Transverse colon (tissue), 4 donors: ENCODE data around the gene MAP3K14. TPM values are rescaled to one million over a fixed set of nuclear protein-coding genes. Genes with fewer than 3 reads are reported as not detected.

Experiments
- DNase-seq: peaks from one replicate; pipeline ENCODE4 v3.0.0-alpha.2; 2019
- H3K27ac ChIP-seq, 4 donors: fragments of 200-600 bp; sonication (generic); 2 replicates each; pipeline ENCODE4 v1.5.1; 2016 to 2018; ENCODE audit warnings: inconsistent platforms in 4 of 4
- H3K27me3 ChIP-seq: fragments of 200-600 bp; sonication (generic); 2 replicates; pipeline ENCODE4 v1.5.1; 2017; ENCODE audit warnings: inconsistent platforms
- H3K36me3 ChIP-seq, 4 donors: fragments of 200-600 bp; sonication (generic); 2 replicates each; pipeline ENCODE4 v1.5.1; 2017 to 2019; ENCODE audit warnings: inconsistent platforms in 4 of 4
- H3K4me1 ChIP-seq, 4 donors: fragments of 200-600 bp; sonication (generic); 2 replicates each; pipeline ENCODE4 v1.5.1; 2017 to 2020; ENCODE audit warnings: inconsistent platforms in 4 of 4
- H3K4me3 ChIP-seq, 4 donors: fragments of 200-600 bp; sonication (generic); 1 replicate in 1 of 4; 2 replicates in 3 of 4; pipeline versions ENCODE4 v1.5.1 to v1.6.1; 2017 to 2019; ENCODE audit warnings: inconsistent platforms in 4 of 4
- H3K9me3 ChIP-seq, 2 donors: fragments of 200-600 bp; sonication (generic); 2 replicates each; pipeline ENCODE4 v1.5.1; 2017 to 2019; ENCODE audit warnings: inconsistent platforms in 2 of 2
- EP300 ChIP-seq: sonication (generic); formaldehyde crosslinking; IDR thresholded peaks from one replicate; pipeline ENCODE4 v1.6.1; 2017; ENCODE audit warnings: antibody characterized with exemption, low read depth
- POLR2A ChIP-seq: fragments of 450-650 bp; IDR thresholded peaks from one replicate; pipeline ENCODE4 v1.6.1; 2016; ENCODE audit warnings: antibody characterized with exemption, mild to moderate bottlenecking, moderate library complexity
- POLR2AphosphoS5 ChIP-seq, 3 donors: sonication (generic); formaldehyde crosslinking; IDR thresholded peaks; one replicate each; pipeline ENCODE4 v1.6.1; 2016; ENCODE audit warnings: antibody characterized with exemption in 3 of 3
- WGBS, 2 donors: methylation state at CpG; one replicate each; pipeline ENCODE4 v1.1.5; 2018; ENCODE audit warnings: low coverage in 1 of 2; 5-methylcytosine and 5-hydroxymethylcytosine counted together
- in situ Hi-C, 4 donors: fragments of 200-750 bp; cut with MboI; loops; one replicate each; pipeline versions ENCODE4 v1.15.0 to v1.15.1; 2017; ENCODE audit warnings: low sequenced_read_pairs in 3 of 4, low pct_ligation_motif_present in 1 of 4, low pct_unique_long_range_greater_than_20kb in 1 of 4
- intact Hi-C: fragments of 100-400 bp; cut with DNase I; formaldehyde crosslinking; loops from one replicate; pipeline ENCODE4 v1.15.1; 2023; ENCODE audit warnings: low total_unique reads
- total RNA-seq, 4 donors: library from RNA; depleted of rRNA; stranded (reverse); fragments of >200 nt; gene quantifications; one replicate each; pipeline ENCODE4 v1.1.0, GENCODE V29; 2016
- TF ChIP-seq, protein P1 (sequence below), 5 experiments: fragments of 200-600 bp in 3 of 5; fragments of 450-650 bp in 2 of 5; sonication (generic) in 3 of 5; IDR thresholded peaks; 1 replicate in 2 of 5; 2 replicates in 3 of 5; pipeline ENCODE4 v1.5.1; 2016 to 2017; ENCODE audit warnings: antibody characterized with exemption in 5 of 5, inconsistent platforms in 3 of 5, mild to moderate bottlenecking in 2 of 5, moderate library complexity in 1 of 5

The MAP3K14 gene
- total RNA-seq, 4 donors from 2014 or later: 13.0 to 33.7 (median 18.7) TPM

DNA sequence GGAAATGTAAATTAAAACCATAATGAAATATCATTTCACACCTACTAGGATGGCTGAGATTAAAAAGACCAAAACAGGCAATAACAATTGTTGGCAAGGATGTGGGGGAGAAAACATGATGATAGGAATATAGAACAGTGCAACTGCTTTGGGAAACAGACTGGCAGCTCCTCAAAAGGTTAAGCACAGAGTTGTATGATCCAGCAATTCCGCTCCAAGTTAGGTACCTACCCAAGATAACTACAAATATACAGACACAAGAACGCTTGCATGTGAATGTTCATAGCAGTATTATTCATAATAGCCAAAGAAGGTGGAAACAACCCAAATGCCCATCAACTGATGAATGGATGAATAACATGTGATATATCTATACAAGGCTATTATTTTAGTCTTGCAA lies 35.0 kb upstream of the MAP3K14 start:
- H3K9me3 ChIP-seq: no peaks in the 10 kb centered on the region
- intact Hi-C loops: no loop called here
- WGBS, 2 donors: 100% methylated on average over 2 of the region's 2 CpGs

DNA sequence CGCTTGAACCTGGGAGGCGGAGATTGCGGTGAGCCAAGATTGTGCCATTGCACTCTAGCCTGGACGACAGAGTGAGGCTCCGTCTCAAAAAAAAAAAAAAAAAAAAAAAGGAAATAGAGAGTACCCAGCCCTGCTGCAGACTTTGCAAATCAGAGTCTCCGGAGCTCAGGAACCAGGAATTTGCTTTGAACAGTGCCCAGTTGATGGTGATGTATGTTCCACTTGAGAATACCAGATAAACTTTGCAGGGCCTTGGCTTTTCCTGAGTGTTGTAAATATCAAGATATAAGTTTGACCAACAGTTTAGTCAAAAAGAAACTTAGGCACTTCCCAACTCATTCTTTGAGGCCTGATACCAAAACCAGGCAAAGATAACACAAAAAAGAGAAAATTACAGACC lies 30.6 kb upstream of the MAP3K14 start:
- Histone ChIP-seq H3K4me3 (no peak overlapping the region), H3K36me3 (no peaks in the 10 kb centered on the region), H3K4me1 (peaks cover 0 to 18% (median 6%) of the 10 kb centered on the region in 4 donors), H3K9me3 (no peaks in the 10 kb centered on the region), H3K27ac (no peak overlapping the region), H3K27me3 (no peaks in the 10 kb centered on the region)
- in situ Hi-C loops (no loop called here), intact Hi-C loops (no loop called here)
- no peak for DNase-seq
- WGBS, 2 donors: 61 to 85% methylated on average over 6 of the region's 6 CpGs
- TF ChIP-seq POLR2AphosphoS5 (IDR thresholded peaks at IDR 0.05) (no peak), EP300 (no peak), POLR2A (no peak)
- TF ChIP-seq, protein P1, sequence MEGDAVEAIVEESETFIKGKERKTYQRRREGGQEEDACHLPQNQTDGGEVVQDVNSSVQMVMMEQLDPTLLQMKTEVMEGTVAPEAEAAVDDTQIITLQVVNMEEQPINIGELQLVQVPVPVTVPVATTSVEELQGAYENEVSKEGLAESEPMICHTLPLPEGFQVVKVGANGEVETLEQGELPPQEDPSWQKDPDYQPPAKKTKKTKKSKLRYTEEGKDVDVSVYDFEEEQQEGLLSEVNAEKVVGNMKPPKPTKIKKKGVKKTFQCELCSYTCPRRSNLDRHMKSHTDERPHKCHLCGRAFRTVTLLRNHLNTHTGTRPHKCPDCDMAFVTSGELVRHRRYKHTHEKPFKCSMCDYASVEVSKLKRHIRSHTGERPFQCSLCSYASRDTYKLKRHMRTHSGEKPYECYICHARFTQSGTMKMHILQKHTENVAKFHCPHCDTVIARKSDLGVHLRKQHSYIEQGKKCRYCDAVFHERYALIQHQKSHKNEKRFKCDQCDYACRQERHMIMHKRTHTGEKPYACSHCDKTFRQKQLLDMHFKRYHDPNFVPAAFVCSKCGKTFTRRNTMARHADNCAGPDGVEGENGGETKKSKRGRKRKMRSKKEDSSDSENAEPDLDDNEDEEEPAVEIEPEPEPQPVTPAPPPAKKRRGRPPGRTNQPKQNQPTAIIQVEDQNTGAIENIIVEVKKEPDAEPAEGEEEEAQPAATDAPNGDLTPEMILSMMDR (IDR thresholded peaks at IDR 0.05): no peak

More for the DNA sequence above, 35.0 kb upstream of the MAP3K14 start:
- DNase-seq: no peak
- H3K27me3 ChIP-seq: no peaks in the 10 kb centered on the region
- H3K27ac ChIP-seq: no peak overlapping the region
- no peak overlapping the region for H3K4me3 ChIP-seq
- in situ Hi-C loops: no loop called here
- TF ChIP-seq POLR2A (no peak), POLR2AphosphoS5 (IDR thresholded peaks at IDR 0.05) (no peak), EP300 (no peak)
- TF ChIP-seq, protein P1 (IDR thresholded peaks at IDR 0.05): no peak
- no peaks in the 10 kb centered on the region for H3K4me1 ChIP-seq
- no peaks in the 10 kb centered on the region for H3K36me3 ChIP-seq

DNA sequence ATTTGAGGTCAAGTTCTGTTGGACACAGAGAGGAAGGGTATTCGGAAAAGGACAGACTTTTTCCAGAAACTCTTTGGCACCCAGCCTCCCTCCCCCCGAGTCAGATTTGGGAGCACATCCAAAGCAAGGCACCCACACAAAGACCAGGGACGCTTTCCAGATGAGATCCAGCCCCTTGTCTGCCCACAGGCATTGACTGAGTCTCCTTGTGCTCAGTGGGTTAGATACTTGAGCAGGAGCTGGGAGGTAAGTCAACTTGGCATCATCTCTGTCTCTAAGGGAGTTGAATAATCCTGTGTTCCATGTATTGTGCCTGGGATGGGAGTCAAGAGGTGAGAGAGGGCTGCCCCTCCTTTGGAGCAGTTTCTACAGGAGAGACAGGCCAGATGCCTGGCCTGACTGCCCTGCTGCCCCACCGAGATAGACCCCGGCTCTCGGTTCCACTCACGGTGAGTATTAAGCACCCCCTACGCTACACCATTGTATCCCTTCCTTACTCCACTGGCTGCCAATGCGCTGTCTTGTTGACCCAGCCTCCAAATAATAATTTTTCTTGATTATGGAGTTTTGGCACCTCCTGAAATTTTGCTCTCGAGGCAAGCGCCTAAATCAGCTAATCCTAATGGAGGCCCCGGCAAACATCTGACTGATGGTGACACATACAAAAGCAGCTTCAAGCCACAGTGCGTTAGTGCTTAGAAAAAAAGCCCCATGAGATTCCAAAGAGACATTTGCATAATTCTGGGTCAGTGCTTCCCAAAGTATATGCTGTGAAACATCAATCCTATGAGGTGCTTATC lies 29.6 kb upstream of the MAP3K14 start:
- Histone ChIP-seq H3K9me3 (no peaks in the 10 kb centered on the region), H3K4me3 (no peak overlapping the region), H3K36me3 (no peaks in the 10 kb centered on the region), H3K27ac (peak overlapping the region; percentile 32 to 46 (median 36)), H3K4me1 (peaks cover 0 to 18% (median 6%) of the 10 kb centered on the region in 4 donors), H3K27me3 (no peaks in the 10 kb centered on the region)
- WGBS, 2 donors: 79 to 84% methylated on average over 6 to 13 of the region's 13 CpGs
- no peak for TF ChIP-seq POLR2AphosphoS5 (IDR thresholded peaks at IDR 0.05)
- TF ChIP-seq EP300: no peak
- no peak for TF ChIP-seq POLR2A
- TF ChIP-seq, protein P1 (IDR thresholded peaks at IDR 0.05): no peak
- in situ Hi-C loops (no loop called here), intact Hi-C loops (no loop called here)
- peak; percentile 6 for DNase-seq

DNA sequence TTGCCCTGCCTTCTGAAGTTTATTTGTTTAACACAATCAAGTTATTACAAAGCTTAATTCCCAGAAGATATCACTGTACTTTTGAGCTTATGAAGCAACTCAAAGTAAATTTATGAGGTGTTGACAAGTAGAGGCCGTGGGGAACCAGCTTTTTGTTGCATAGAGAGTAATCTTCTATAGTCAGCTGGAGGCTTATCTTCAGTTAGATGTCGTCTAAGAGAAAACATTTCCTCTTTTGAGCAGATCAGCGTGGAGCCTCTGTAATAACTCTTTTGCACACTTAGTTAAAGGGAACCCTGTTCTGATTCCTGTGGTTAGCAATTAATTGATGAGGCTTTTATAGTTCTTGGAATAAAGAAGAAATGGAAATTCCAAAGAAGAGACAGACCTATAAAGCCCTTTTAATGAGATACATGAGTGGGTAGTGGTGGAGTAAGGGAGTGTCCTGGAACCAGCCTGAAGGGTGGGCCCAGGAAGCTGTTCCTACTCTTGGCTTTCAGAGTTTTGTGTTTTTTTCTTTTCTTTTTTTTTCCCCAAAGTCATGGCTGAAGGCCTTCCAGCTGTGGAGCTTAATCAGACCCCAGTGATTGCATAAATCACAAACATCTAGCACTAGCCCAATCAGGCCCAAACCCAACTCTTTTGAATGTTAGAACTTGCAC lies 28.9 kb upstream of the MAP3K14 start:
- 20 to 25% methylated on average over 3 of the region's 3 CpGs for WGBS, 2 donors
- H3K36me3 ChIP-seq: no peaks in the 10 kb centered on the region
- DNase-seq: peak; percentile 6
- H3K4me1 ChIP-seq: peaks cover 0 to 18% (median 6%) of the 10 kb centered on the region in 4 donors
- no peaks in the 10 kb centered on the region for H3K9me3 ChIP-seq
- H3K27ac ChIP-seq: peak overlapping the region; percentile 32 to 46 (median 36)
- in situ Hi-C loops: no loop called here
- H3K4me3 ChIP-seq: no peak overlapping the region
- TF ChIP-seq POLR2A (no peak), EP300 (no peak), POLR2AphosphoS5 (IDR thresholded peaks at IDR 0.05) (no peak)
- TF ChIP-seq, protein P1 (IDR thresholded peaks at IDR 0.05): no peak
- intact Hi-C loops: no loop called here
- no peaks in the 10 kb centered on the region for H3K27me3 ChIP-seq
